ENCODE results near the gene NELL1.

The NELL1 gene

DNA sequence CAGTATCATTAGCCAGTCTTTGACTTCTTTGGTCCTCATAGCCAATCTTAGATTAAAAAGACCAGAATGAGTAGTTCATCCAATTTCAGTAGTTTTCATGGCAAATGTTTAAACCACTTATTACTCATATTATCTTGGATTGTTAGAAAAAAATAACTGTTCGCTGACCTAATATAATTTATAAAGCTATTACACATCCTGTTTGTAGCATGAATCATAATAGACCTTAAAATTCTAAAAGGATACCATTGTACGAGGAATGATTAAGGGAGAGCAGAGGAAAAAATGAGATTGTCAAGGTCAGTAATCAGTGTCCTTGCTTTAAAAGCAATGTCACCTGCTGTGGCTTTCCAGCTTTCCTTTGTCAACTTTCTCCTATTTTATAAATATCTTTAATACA is 371.2 kb downstream of the NELL1 start:
- no peak for DNase-seq (ENCODE audit: low read depth, low spot score)

DNA sequence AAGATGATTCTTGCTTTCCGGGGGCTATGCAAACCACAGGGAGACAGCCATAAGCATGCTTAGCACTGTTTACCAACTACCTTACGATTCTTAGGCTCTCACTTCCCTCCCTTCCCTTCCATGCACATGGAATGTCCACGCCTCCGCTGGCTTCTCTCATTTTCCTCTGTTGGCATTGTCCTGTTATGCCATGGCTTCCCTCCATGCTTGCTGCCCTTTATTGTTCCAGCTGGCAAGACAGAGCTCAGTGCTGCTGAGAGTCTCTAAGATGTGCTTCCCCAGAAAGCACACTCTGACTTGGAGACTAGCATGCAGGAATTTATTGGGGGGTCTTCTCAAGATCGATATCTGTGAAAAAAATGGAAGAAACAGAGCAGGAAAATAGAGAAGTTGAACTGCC is 379.2 kb downstream of the NELL1 start:
- H3K4me3 ChIP-seq (ENCODE audit: low read length), result no peak overlapping the region
- no peak for DNase-seq (ENCODE audit: low read depth, low spot score)

More for the DNA sequence above, 371.2 kb downstream of the NELL1 start:
- no peak overlapping the region for H3K4me3 ChIP-seq (ENCODE audit: low read length)

DNA sequence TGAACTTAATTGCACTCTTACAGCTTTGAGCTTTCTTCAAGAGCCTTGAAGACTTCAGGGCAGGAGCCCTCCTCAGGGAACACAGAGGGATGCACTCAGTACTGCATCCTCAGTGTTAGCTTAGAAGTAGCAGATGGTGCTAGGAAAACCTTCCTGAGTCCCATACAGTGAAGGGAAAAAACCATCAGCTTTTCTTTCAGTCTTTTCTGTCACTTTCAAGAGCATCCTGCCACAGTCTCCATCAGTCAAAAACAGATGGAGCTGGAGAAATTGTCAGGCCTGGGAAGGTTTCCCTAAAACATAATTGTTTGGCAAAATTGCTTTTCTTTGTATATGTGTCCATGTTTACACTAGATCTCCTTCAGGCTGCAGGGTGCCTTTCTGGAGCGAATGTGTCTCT is 384.1 kb downstream of the NELL1 start:
- H3K4me3 ChIP-seq (ENCODE audit: low read length), result no peak overlapping the region
- no peak for DNase-seq (ENCODE audit: low read depth, low spot score)

DNA sequence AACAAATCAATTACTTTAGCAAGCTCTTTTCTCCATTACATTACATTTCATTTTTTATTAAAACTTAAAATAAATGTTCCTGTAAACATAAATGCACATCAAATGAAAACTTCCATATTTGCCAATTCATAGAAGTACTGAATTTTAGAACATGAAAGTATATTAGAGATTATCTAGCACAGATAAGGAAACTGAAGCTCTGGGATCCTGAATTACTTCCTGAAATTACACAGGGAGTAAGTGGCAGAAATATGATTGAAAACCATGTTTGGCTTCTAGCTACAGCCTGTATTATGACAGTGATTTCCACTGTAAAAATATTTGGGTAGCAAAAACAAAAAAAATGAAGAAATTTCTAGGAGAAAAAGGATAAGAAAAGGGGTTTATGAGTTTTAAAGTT is 387.3 kb downstream of the NELL1 start:
- no peak for DNase-seq (ENCODE audit: low read depth, low spot score)

DNA sequence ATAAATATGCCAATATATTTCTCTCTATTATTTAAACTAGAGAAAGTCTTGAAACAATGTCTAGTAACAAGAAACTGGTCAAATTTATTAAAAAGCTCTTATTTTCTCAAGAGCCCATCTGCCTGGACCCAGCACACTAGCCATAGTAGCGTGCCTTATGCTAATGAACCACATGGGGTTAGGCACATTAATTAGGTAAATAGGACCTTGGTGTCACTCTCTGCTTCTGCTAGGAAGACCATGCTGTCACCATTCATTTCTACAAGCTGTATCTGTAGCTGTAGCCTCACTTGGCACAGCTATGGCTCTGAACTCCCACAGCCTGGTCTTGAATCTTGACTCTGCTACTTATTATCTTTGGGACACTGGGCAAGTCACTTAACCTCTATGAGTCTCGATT is 390.5 kb downstream of the NELL1 start:
- no peak overlapping the region for H3K4me3 ChIP-seq (ENCODE audit: low read length)
- no peak for DNase-seq (ENCODE audit: low read depth, low spot score)

More for the DNA sequence above, 387.3 kb downstream of the NELL1 start:
- no peak overlapping the region for H3K4me3 ChIP-seq (ENCODE audit: low read length)

DNA sequence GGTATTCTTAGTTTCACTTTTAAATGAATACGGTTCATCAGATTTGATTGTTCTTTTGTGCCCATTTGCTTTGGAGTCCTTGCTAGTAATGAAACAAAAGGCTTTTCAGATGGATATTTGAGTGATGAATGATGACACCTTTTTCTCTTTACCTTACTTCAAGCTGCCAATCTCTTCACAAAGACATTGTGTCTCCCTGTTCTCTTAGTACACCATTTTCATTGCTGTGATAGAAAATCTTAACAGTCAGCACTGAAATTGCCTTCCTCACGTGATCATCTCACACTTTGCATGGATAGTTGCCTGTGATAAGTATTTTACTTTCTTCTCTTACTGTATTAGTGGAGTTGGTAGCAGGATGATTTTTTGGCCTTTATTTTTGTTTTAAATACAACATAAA is 396.6 kb downstream of the NELL1 start:
- H3K4me3 ChIP-seq (ENCODE audit: low read length), result peak overlapping the region; percentile 23
- DNase-seq (ENCODE audit: low read depth, low spot score), result no peak

DNA sequence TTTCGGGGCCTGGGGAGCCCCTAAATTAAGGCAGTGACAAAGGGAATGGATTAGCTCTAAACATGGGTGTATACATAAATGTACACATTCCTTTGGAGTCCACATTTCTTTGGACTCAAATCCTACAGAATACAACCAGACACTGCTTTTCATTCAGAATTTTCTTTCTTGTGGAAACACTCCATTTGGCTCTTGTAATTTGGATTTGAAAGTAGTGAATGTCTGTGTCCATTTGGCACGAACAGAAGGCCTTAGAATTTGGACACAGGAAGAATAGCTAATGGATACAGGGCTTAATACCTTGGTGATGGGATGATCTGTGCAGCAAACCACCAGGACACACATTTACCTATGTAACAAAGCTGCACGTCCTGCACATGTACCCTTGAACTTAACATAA is 399.5 kb downstream of the NELL1 start:
- DNase-seq (ENCODE audit: low read depth, low spot score), result no peak
- H3K4me3 ChIP-seq (ENCODE audit: low read length), result no peak overlapping the region

DNA sequence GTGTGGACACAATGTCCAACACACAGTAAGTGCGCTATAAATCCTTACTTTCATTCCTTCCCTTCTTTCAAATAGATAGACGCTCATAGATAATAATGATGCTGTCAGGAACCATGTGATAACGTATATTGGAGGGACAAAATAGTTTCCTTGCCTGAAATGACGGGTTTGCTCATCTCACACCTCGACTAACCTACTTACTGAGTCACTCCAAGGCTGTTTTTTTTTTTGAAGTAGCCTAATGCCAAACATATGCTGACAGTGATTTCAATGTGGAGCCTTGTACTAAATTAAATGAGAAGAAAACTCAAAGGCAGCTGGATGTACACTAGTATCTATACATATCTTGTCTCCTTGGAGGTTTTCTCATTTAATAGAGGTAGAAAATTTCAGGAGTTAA is 400.5 kb downstream of the NELL1 start:
- H3K4me3 ChIP-seq (ENCODE audit: low read length), result no peak overlapping the region
- DNase-seq (ENCODE audit: low read depth, low spot score), result no peak

DNA sequence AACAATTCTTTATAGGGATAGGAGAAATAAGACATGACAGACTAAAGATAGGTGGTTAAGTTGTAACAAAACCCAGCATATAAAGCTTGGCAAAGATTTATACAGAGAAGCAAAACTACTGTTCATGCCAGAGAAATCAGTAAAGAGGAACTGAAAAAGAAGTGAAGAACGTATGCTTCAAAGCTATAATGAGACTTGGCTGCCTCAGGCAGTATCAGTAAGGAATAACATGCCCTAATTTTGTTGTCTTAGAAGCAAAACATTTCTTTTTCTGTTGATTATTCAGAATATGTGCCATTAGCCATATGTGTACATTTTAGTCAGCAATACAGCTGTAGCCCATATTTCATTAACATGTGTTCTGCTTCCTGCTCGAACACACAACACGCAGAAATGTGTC is 403.2 kb downstream of the NELL1 start:
- DNase-seq (ENCODE audit: low read depth, low spot score), result no peak
- H3K4me3 ChIP-seq (ENCODE audit: low read length), result no peak overlapping the region

DNA sequence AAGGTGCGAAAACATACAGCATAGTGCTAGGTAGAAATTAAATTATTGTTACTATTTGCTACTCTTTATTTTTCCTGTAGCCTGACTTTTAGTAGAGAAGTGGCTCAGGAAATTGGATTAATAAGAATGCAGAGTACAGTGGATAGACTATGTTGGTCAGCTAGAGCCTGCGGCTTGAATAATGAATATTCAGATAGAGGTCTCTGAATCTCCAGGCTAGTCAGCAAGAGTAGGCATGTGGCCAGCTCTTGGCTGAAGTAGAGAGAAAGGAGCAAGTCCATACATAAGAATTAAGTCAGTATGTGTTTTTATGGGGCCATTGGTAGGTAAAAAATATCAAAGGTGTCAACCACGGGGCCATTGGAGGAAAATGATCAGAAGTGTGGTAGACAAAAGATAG is 413.5 kb downstream of the NELL1 start:
- DNase-seq (ENCODE audit: low read depth, low spot score), result no peak

DNA sequence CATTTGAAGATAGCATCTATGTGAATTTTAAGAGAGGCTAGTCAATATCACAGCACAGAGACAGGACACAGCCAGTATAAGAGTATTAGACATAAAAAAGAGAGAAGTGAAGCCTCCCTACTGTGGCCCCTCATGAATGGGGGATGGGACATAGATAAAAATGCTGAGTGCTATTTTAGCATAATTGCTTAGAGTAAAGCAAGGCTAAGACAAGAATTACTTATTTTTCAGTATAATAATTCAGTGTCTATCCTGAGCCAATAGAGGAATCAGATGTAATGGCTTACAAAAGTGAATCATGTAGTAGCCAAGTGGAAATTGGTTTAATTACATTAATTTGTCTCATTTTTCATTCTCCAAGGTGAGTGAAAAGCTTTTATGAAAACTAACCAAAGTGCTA is 419.5 kb downstream of the NELL1 start:
- H3K4me3 ChIP-seq (ENCODE audit: low read length), result no peak overlapping the region
- DNase-seq (ENCODE audit: low read depth, low spot score), result no peak

More for the DNA sequence above, 413.5 kb downstream of the NELL1 start:
- H3K4me3 ChIP-seq (ENCODE audit: low read length), result no peak overlapping the region

DNA sequence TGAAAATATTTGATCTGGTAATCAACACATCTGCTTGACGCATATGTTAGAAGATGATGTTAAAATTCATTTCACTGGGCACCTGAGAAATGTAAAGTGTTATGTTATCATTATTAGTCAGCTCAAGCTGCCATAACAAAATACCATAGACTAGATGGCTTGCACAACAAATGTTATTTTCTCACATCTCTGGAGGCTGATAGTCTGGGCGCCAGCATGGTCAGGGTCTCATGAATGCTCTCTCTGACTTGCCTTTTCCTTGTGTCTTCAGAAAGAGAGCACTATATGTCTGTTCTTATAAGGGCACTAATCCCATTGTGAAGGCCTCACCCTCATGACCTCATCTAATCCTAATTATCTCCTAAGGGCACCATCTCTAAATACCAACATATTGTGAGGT is 435.3 kb downstream of the NELL1 start:
- no peak for DNase-seq (ENCODE audit: low read depth, low spot score)
- H3K4me3 ChIP-seq (ENCODE audit: low read length), result no peak overlapping the region

DNA sequence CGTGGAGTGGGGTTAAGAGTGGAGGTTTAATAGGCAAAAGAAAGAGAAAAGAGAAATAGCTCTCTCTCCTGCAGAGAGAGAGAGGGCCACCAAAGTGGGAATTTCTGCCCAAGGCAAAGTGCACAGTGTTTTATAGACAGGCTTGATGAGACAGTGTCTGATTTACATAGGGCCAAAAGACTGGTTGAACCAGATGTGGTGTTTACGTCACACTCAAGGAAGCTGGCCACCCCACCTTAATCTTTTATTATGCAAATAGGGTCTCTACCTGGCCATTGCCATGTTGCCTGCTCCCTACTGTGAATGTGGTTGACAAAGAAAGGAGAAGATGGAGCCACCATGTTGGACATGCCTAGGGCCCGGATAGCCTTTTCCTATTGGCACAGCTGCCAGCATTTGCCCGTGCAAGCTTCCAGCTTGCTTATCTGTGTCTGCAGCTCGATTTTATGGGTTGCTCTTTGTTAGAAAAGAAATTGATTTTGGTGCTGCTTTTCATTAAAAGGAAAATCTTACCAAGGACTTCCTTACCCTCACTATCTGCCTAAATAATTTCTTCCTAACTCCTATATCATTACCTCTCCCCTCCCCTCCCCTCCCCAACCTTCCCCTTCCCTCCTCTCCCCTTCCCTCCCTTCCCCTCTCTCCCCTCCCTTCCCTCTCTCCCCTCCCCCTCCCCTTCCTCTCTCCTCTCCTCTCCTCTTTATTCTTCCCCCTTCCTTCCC is 436.0 kb downstream of the NELL1 start:
- no peak for DNase-seq (ENCODE audit: low read depth, low spot score)

DNA sequence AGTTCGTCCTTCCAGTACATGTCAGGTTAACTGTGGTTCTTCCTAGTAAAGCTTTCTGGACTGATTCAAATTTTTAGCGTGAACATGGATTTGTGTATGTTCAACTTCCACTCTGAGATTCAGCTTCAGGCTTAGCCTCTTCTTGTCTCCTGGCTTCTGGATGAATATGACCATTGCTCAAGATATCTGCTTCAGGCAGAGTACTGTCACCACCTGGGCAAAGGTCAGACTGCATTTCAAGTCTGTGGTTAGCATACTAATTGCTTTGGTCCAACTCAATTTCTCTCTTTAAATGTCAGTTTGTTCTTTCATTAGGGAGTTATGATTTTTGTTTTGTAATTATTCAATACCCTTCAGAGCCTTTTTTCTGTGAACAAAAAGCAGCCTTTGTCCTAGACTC is 440.0 kb downstream of the NELL1 start:
- no peak overlapping the region for H3K4me3 ChIP-seq (ENCODE audit: low read length)
- DNase-seq (ENCODE audit: low read depth, low spot score), result no peak

More for the DNA sequence above, 436.0 kb downstream of the NELL1 start:
- no peak overlapping the region for H3K4me3 ChIP-seq (ENCODE audit: low read length)

DNA sequence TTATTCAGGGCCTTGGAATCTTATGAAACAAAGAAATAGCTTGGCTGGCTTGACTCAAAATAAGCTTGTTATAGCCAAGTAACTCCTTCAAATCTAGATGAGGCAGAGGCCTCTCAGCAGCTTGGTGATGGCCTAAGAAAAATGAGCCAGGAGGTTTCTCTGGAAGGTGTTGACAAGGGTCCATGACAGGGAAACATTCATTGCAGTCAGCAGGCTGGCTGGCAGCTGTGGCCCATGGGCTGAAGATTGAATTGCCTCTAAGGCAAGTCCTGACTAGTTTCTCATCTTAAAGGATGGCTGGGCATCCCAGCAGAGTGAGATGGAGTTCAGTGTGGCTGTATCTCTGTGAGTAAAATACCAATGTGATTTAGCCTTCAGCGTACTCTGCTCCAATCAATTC is 441.0 kb downstream of the NELL1 start:
- DNase-seq (ENCODE audit: low read depth, low spot score), result no peak

DNA sequence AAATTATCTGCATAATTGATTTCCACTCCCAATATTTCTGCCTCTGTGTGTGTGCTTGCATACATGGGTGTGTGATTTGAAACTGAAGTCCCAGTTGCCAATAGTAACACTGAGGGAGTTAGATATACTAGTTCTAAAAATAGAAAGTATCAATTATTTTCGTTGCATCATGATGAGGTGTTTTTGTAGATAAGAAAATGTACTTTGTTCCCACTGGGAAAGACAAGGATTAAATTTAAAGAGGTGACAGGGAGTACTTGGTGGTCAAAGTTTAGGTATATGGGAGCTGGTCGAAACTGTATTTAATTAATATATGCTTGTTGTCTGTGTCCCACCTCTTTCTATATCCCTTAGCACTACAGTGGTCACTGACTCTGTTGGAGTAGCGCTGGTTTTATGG is 444.5 kb downstream of the NELL1 start:
- DNase-seq (ENCODE audit: low read depth, low spot score), result no peak
- no peak overlapping the region for H3K4me3 ChIP-seq (ENCODE audit: low read length)

More for the DNA sequence above, 441.0 kb downstream of the NELL1 start:
- H3K4me3 ChIP-seq (ENCODE audit: low read length), result no peak overlapping the region

DNA sequence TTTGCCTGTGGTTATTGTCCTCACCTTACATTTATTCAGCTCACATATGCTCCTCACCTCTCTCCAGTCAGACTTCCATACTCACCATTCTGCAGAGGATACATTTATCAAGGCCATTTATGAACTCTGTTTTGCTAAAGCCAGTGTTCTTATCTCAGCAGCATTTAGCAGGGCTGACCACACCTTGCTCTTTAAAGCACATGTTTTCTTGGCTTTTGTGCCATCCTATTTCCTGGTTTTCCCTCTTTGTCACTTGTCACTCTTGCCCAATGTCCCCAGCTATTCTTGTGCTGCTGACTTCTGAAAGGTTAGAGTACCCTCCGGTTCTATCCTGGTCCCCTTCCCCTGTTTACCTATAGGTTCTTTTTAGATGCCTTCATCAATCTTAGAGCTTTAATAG is 446.6 kb downstream of the NELL1 start:
- H3K4me3 ChIP-seq (ENCODE audit: low read length), result no peak overlapping the region
- DNase-seq (ENCODE audit: low read depth, low spot score), result no peak

DNA sequence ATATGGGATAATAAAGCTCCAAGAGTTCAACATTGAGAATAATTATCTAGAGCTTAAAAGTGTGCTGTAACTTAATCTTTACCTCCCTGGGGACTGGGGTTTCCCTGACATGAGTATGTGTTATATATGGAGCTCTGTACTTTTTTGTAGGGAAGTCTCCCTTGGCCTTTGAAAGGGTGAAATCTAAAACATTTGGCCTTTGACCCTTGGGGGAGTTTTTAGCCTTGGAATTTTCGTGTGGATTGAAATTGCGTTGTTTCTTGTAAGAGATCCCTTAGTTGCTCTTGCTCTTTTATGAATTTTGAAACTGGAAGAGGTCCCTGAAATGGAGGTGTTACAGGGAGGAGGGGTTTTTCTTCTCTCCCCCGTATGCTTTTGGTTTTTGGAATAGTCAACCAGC is 450.0 kb downstream of the NELL1 start:
- H3K4me3 ChIP-seq (ENCODE audit: low read length), result no peak overlapping the region
- DNase-seq (ENCODE audit: low read depth, low spot score), result no peak

DNA sequence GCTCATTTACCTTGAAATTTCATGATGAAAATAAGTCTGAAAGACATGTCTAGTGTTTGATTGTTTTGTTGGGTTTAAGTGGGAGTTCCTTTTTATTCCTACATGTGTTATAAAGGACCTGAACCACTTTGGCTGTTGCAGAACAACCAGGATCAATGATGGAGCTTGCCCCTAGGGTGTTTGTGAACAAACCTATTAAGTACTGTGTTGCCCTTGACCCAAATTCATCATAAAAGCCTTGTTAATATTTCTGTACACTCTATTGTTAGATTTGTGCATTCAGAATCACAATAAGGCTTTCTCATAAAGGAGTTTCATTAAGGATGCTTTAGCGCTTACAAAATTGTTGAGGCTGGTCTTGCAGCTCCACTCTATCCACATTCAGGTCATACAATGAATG is 452.6 kb downstream of the NELL1 start:
- DNase-seq (ENCODE audit: low read depth, low spot score), result no peak

DNA sequence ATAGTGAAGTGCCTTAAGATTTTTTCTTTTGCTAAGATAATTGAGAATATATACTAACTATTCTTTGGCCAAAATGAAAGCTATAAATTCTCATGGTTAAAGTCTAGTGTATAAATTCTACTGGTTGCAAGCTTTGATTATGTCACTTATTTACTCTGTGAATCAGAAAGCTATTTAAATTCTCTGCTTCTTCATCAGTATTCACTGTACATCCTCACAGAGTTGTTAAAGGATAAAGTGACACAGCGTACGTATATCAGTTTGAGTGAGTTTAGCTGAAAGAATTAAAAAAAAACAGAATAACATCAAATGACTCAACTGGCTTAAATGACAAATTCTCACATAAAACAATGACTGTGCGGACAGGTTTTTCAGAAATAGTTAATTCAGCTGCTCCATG is 453.1 kb downstream of the NELL1 start:
- no peak for DNase-seq (ENCODE audit: low read depth, low spot score)
- no peak overlapping the region for H3K4me3 ChIP-seq (ENCODE audit: low read length)

More for the DNA sequence above, 452.6 kb downstream of the NELL1 start:
- no peak overlapping the region for H3K4me3 ChIP-seq (ENCODE audit: low read length)

DNA sequence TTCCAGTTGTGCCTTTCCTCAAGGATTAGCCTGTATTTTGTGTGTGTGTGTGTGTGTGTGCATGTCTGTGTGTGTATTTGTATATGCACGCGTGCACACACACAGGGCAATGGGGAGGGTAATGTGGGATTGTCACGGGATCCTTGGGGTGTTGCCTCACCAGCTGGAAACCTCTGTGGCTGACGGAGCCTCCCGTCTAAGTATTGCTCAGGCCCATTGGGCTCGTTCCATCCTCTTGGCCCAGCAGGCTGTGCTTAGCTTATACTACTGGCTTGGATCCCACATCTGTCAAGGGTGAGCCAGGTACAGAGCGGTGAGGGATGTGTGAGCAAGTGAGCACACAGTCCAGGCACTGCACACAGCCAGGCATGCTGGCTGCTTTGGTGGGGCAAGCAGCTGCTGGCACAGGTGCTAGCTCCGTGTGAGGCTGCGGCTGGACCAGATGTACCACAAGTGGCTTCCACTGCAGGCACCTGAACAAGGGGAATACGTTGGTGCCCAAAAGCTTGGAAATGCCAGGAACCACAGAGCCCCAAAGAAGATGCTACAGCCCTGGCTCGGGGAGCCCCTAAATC is 462.8 kb downstream of the NELL1 start:
- no peak for DNase-seq (ENCODE audit: low read depth, low spot score)

More for the DNA sequence above, 462.8 kb downstream of the NELL1 start:
- no peak overlapping the region for H3K4me3 ChIP-seq (ENCODE audit: low read length)

Data from Jurkat, Clone E6-1 (cell line).